MM.1S (cell line): Measurements from ENCODE around the gene NBDY.

Experiments
- DNase-seq: peaks from one replicate; pipeline ENCODE4 v3.0.0-alpha.2; 2015
- H2AFZ ChIP-seq: fragments of 300-600 bp; sonication (generic); 2 replicates; pipeline ENCODE4 v1.6.0; 2016; ENCODE audit warnings: antibody characterized with exemption, low read length
- H3F3A ChIP-seq: fragments of 300-600 bp; sonication (generic); 2 replicates; pipeline ENCODE4 v1.6.1; 2016; ENCODE audit warnings: mild to moderate bottlenecking, antibody characterized with exemption, low read length, moderate library complexity, mixed read lengths; ENCODE audit not compliant: insufficient read depth
- H3K27ac ChIP-seq: fragments of 300-600 bp; sonication (generic); 2 replicates; pipeline ENCODE4 v1.5.1; 2016; ENCODE audit warnings: mild to moderate bottlenecking, low read length
- H3K27me3 ChIP-seq: fragments of 300-600 bp; sonication (generic); replicated peaks from 2 replicates; pipeline ENCODE4 v1.6.0; 2016; ENCODE audit warnings: low read length; ENCODE audit not compliant: insufficient read depth
- H3K36me3 ChIP-seq: fragments of 300-600 bp; sonication (generic); replicated peaks from 2 replicates; pipeline ENCODE4 v1.6.1; 2016; ENCODE audit warnings: mild to moderate bottlenecking, low read length, mixed read lengths; ENCODE audit not compliant: insufficient read depth
- H3K4me1 ChIP-seq: fragments of 300-600 bp; sonication (generic); 2 replicates; pipeline ENCODE4 v1.6.1; 2016; ENCODE audit warnings: low read length, mixed read lengths
- H3K4me2 ChIP-seq: fragments of 300-600 bp; sonication (generic); 2 replicates; pipeline ENCODE4 v1.6.0; 2016; ENCODE audit warnings: low read depth, low read length
- H3K4me3 ChIP-seq: fragments of 300-600 bp; sonication (generic); 2 replicates; pipeline ENCODE4 v1.5.1; 2016; ENCODE audit warnings: low read length, mixed read lengths
- H3K79me2 ChIP-seq: fragments of 300-600 bp; sonication (generic); 2 replicates; pipeline ENCODE4 v1.6.1; 2016; ENCODE audit warnings: mixed run types, low read length, mixed read lengths
- H3K9ac ChIP-seq: fragments of 300-600 bp; sonication (generic); 2 replicates; pipeline ENCODE4 v1.6.1; 2016; ENCODE audit warnings: low read length, mixed read lengths
- H3K9me2 ChIP-seq: fragments of 300-600 bp; sonication (generic); replicated peaks from 2 replicates; pipeline ENCODE4 v1.6.1; 2016; ENCODE audit warnings: mild to moderate bottlenecking, low read length, mixed read lengths; ENCODE audit not compliant: insufficient read depth
- H3K9me3 ChIP-seq: fragments of 300-600 bp; sonication (generic); replicated peaks from 2 replicates; pipeline ENCODE4 v1.6.1; 2016; ENCODE audit warnings: mild to moderate bottlenecking, low read length, mixed read lengths; ENCODE audit not compliant: insufficient read depth
- H4K20me1 ChIP-seq: fragments of 300-600 bp; sonication (generic); 2 replicates; pipeline ENCODE4 v1.6.1; 2016; ENCODE audit warnings: mild to moderate bottlenecking, low read length, moderate library complexity, mixed read lengths; ENCODE audit not compliant: insufficient read depth
- EZH2 ChIP-seq: fragments of 300-600 bp; sonication (generic); optimal IDR thresholded peaks from 2 replicates; pipeline ENCODE3; 2017; ENCODE audit warnings: low read depth, mild to moderate bottlenecking, antibody characterized with exemption, low read length, mixed read lengths
- EZH2phosphoT487 ChIP-seq: fragments of 300-600 bp; sonication (generic); IDR thresholded peaks from 2 replicates; pipeline ENCODE4 v1.6.1; 2018; ENCODE audit warnings: antibody characterized with exemption, low read length
- TF ChIP-seq, protein P1 (sequence below): fragments of 300-600 bp; sonication (generic); IDR thresholded peaks from 2 replicates; pipeline ENCODE4 v1.5.1; 2016; ENCODE audit warnings: antibody characterized with exemption, low read length, mixed read lengths

The NBDY gene

DNA sequence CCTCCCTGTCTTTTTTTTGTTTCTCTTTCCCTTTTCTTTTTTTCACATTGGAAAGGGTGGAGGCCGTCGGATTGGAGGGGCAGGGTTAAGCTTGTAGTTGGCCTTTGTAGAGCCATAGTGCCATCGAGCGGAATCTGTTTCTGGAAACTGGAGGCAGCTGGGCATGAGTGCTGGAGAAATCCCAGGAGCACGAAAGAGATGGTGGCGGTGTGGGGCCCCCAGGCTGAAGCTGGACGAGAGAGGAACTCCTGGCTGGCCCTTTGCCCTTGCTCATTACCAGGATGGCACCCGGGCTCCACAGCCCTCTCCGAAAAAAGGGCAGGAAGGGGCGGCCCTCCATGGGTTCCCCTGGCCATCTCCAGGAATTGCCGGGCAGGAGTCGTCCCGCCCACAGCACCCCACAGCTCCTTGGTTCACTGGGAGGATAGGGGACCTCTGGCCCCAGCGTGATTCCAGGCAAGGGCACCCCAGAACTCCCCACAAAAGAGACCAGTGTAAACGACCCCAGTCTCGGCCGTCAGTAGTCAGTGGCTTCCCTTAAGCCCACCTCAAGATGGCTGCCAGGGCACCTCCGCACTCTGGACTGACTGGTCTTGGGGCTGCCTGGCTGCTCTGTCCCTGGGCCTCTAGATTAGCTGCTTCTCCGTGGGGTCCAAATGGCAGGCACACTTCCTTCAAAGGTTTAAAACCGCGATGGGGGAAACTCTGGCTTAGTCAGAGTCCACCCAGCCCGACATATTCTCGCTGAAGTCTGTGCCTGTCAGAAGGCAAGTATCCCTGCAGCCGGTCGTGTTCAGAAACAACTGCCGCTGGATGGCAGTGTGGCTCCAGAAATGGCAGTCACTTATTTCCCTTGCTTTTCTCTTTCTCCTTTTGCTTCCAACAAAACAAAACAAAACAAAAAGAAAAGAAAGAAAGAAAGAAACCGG, 74.1 kb downstream of the NBDY start:
- Histone ChIP-seq H3F3A (no peaks in the 10 kb centered on the region), H3K4me1 (peaks cover 9% of the 10 kb centered on the region), H3K27ac (peak overlapping the region; percentile 61; the same call in 1 of the 2 replicates), H4K20me1 (no peaks in the 10 kb centered on the region), H3K79me2 (no peaks in the 10 kb centered on the region), H3K36me3 (no peaks in the 10 kb centered on the region), H3K27me3 (no peaks in the 10 kb centered on the region), H3K9me3 (no peaks in the 10 kb centered on the region), H3K9me2 (no peaks in the 10 kb centered on the region), H3K4me2 (peak overlapping the region; percentile 55; the same call in 1 of the 2 replicates), H3K9ac (peak overlapping the region; percentile 80), H2AFZ (peak overlapping the region; percentile 58), H3K4me3 (peak overlapping the region; percentile 56)
- peak; percentile 81 for DNase-seq
- no peak for TF ChIP-seq EZH2phosphoT487
- no peak for TF ChIP-seq EZH2
- TF ChIP-seq, protein P1, sequence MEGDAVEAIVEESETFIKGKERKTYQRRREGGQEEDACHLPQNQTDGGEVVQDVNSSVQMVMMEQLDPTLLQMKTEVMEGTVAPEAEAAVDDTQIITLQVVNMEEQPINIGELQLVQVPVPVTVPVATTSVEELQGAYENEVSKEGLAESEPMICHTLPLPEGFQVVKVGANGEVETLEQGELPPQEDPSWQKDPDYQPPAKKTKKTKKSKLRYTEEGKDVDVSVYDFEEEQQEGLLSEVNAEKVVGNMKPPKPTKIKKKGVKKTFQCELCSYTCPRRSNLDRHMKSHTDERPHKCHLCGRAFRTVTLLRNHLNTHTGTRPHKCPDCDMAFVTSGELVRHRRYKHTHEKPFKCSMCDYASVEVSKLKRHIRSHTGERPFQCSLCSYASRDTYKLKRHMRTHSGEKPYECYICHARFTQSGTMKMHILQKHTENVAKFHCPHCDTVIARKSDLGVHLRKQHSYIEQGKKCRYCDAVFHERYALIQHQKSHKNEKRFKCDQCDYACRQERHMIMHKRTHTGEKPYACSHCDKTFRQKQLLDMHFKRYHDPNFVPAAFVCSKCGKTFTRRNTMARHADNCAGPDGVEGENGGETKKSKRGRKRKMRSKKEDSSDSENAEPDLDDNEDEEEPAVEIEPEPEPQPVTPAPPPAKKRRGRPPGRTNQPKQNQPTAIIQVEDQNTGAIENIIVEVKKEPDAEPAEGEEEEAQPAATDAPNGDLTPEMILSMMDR, result peak; percentile 51

DNA sequence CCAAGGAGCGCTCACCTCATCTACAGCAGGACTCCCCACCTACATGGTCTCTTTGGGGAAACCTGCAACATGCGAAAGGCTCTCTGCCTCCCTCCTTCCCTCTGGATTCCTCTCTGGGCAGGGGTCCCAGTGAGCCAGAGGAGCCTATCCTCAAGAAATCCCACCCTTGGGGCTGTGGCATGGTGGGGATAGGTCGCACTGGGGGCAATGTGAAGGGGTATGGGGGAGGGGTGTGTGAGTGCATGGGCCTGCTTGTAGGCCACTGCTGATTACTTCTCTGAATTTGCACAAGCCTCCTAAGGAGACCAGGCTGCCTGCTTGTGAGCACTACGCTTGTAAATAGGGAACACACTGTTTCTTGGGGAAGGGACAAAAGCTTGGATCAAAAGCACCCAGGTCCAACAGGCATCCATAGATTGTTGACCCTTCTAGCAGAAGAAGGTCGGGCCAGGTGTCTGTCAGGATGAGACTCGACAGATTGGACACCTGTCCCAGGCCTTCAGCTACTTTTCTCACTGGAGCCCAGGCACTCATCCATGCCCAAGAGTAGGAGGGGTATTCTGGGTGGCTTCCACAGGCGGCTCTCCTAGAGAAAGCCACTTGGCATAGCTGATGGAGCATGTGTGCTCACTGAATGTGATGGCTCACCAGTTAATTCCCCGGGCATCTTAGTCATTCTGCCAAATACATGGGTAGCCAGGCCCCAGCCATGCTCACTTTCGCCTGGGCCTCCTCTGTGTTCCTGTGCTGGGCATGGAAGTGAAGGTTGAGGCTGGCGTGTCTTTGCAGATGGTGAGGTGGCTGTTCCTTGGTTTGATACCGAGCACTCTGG, 75.0 kb downstream of the NBDY start:
- DNase-seq, result no peak
- Histone ChIP-seq H3K9me2 (no peaks in the 10 kb centered on the region), H3K4me2 (peak overlapping the region; percentile 55; the same call in 1 of the 2 replicates), H4K20me1 (no peaks in the 10 kb centered on the region), H3K9me3 (no peaks in the 10 kb centered on the region), H3K36me3 (no peaks in the 10 kb centered on the region), H2AFZ (peak overlapping the region; percentile 58; the same call in 1 of the 2 replicates), H3K79me2 (no peaks in the 10 kb centered on the region), H3K4me3 (peak overlapping the region; percentile 56), H3K9ac (peak overlapping the region; percentile 80; the same call in 1 of the 2 replicates), H3F3A (no peaks in the 10 kb centered on the region), H3K4me1 (0 out of 2 replicates have a peak, but pooled peaks cover 3% of the 10 kb centered on the region), H3K27me3 (no peaks in the 10 kb centered on the region), H3K27ac (peak overlapping the region; percentile 61; the same call in 1 of the 2 replicates)
- no peak for TF ChIP-seq EZH2
- TF ChIP-seq, protein P1, result no peak
- no peak for TF ChIP-seq EZH2phosphoT487

DNA sequence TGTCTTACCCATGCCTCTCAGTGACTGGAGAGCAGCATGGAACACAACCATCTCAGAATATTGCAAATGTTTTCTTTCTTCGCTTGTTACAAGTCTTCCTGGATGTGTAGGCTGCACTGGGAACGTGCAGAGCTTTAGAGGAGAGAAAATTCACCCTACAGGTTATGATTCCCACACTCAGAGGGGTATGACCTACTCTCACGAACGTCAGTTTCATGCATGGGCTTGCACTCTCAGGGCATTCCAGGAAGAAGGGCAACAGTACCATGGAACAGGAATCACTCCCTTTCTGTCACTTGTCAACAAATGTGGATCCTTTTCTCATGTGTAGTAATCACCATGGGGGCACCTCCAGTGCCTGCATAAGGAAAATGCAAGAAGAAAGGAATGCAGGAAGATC, 75.8 kb downstream of the NBDY start:
- H3K9me2 ChIP-seq, result no peaks in the 10 kb centered on the region
- no peaks in the 10 kb centered on the region for H3K9me3 ChIP-seq
- no peaks in the 10 kb centered on the region for H3K79me2 ChIP-seq
- H2AFZ ChIP-seq, result no peak overlapping the region
- H3K4me1 ChIP-seq, result 0 out of 2 replicates have a peak, but pooled peaks cover 3% of the 10 kb centered on the region
- H3F3A ChIP-seq, result no peaks in the 10 kb centered on the region
- no peak overlapping the region for H3K9ac ChIP-seq
- H3K27me3 ChIP-seq, result no peaks in the 10 kb centered on the region
- no peaks in the 10 kb centered on the region for H4K20me1 ChIP-seq
- no peak for DNase-seq
- no peak overlapping the region for H3K4me3 ChIP-seq
- H3K36me3 ChIP-seq, result no peaks in the 10 kb centered on the region
- H3K27ac ChIP-seq, result no peak overlapping the region
- TF ChIP-seq EZH2phosphoT487 (no peak), EZH2 (no peak)
- TF ChIP-seq, protein P1, result no peak
- no peak overlapping the region for H3K4me2 ChIP-seq
